Measurements from ENCODE around the gene SHISA2.
A peak's percentile ranks its signal among the peaks of the same experiment; 100 is the strongest.

- TF ChIP-seq CTCF (conservative IDR thresholded peaks at IDR 0.05 in 1 of 2, IDR thresholded peaks at IDR 0.05 in 1 of 2; ENCODE audit: extremely low read depth in 1 of 2, insufficient read depth in 1 of 2, low read depth in 1 of 2, low read length in 2 of 2) (peak; percentile 59 to 64), EZH2 (IDR thresholded peaks at IDR 0.05; ENCODE audit: borderline replicate concordance, low read length) (no peak)
These were observed 14.5 kb downstream of the SHISA2 start for GRCh38 chr13:26037302-26037701.

Measured in mammary epithelial cell (primary cell).